IMR-90 (cell line): ENCODE measurements around the gene VPS26A. TPM values are rescaled to one million over a fixed set of nuclear protein-coding genes. Genes with fewer than 3 reads are reported as not detected.

Experiments used
- ATAC-seq: fragments of 200-7000 bp; cut with Tn5 transposase; 2 replicates; pipeline ENCODE4 v1.9.1; 2020; ENCODE audit warnings: low read depth, mild to moderate bottlenecking, moderate library complexity
- BruUV-seq: library from RNA; stranded (reverse); fragments of 400-500 nt; replicated peaks from 2 replicates; lab custom pipeline; 2021; lab: Mats Ljungman, UMichigan
- CTCF ChIA-PET: fragments of 300-600 bp; formaldehyde crosslinking; extraction: SDS; loops from one replicate; lab custom pipeline; 2021; ENCODE audit warnings: antibody characterized with exemption; lab: Yijun Ruan, JAX
- POLR2A ChIA-PET: fragments of 300-600 bp; sonication (Branson Sonifier 250); formaldehyde crosslinking; loops from one replicate; lab custom pipeline; 2022; ENCODE audit warnings: antibody characterized with exemption; ENCODE audit not compliant: unreplicated experiment; lab: Charles Lee
- DNase-seq: peaks from one replicate; pipeline ENCODE4 v3.0.0; 2013
- H2AFZ ChIP-seq: replicated peaks from 2 replicates; pipeline ENCODE3; 2013; ENCODE audit warnings: low read length, mild to moderate bottlenecking; ENCODE audit not compliant: poor library complexity
- H2AK5ac ChIP-seq: 2 replicates; pipeline ENCODE4 v1.6.1; 2013; ENCODE audit warnings: low read depth, low read length, inconsistent platforms
- H2AK9ac ChIP-seq: replicated peaks from 2 replicates; pipeline ENCODE3; 2013; ENCODE audit warnings: mild to moderate bottlenecking, low read depth, low read length, moderate library complexity; ENCODE audit not compliant: poor library complexity
- H2BK120ac ChIP-seq: 2 replicates; pipeline ENCODE4 v1.6.1; 2013; ENCODE audit warnings: low read depth, low read length, inconsistent platforms
- H2BK15ac ChIP-seq: 3 replicates; pipeline ENCODE4 v1.6.1; 2013; ENCODE audit warnings: low read depth, low read length, inconsistent platforms
- H2BK20ac ChIP-seq: 2 replicates; pipeline ENCODE4 v1.6.1; 2013; ENCODE audit warnings: low read depth, mild to moderate bottlenecking, inconsistent platforms, low read length, moderate library complexity
- H2BK5ac ChIP-seq: 2 replicates; pipeline ENCODE4 v1.6.1; 2013; ENCODE audit warnings: mild to moderate bottlenecking, low read depth, low read length, inconsistent platforms; ENCODE audit not compliant: poor library complexity, severe bottlenecking
- H3K14ac ChIP-seq: replicated peaks from 2 replicates; pipeline ENCODE4 v1.6.1; 2013; ENCODE audit warnings: low read depth, low read length, inconsistent platforms
- H3K18ac ChIP-seq: 2 replicates; pipeline ENCODE4 v1.6.1; 2013; ENCODE audit warnings: low read depth, low read length, control low read depth
- H3K23ac ChIP-seq: 2 replicates; pipeline ENCODE4 v1.6.1; 2013; ENCODE audit warnings: low read depth, low read length, inconsistent platforms
- H3K27ac ChIP-seq: 2 replicates; pipeline ENCODE4 v1.5.1; 2013; ENCODE audit warnings: mild to moderate bottlenecking, control low read depth, low read length; ENCODE audit not compliant: insufficient read depth
- H3K27me3 ChIP-seq: 2 replicates; pipeline ENCODE4 v1.6.1; 2013; ENCODE audit warnings: low read length; ENCODE audit not compliant: control insufficient read depth, insufficient read depth
- H3K36me3 ChIP-seq: 2 replicates; pipeline ENCODE4 v1.6.1; 2013; ENCODE audit warnings: low read length, mixed read lengths; ENCODE audit not compliant: control insufficient read depth, insufficient read depth
- H3K4ac ChIP-seq: 2 replicates; pipeline ENCODE4 v1.6.1; 2013; ENCODE audit warnings: low read depth, low read length, inconsistent platforms
- H3K4me1 ChIP-seq: 2 replicates; pipeline ENCODE4 v1.6.1; 2013; ENCODE audit warnings: low read length, mixed read lengths; ENCODE audit not compliant: control insufficient read depth, insufficient read depth
- H3K4me2 ChIP-seq: 2 replicates; pipeline ENCODE4 v1.6.1; 2013; ENCODE audit warnings: low read depth, mild to moderate bottlenecking, control low read depth, low read length, moderate library complexity
- H3K4me3 ChIP-seq: 2 replicates; pipeline ENCODE4 v1.5.1; 2013; ENCODE audit warnings: low read depth, mild to moderate bottlenecking, control low read depth, low read length, moderate library complexity; ENCODE audit not compliant: insufficient read depth
- H3K56ac ChIP-seq: 2 replicates; pipeline ENCODE4 v1.6.1; 2013; ENCODE audit warnings: low read length, inconsistent platforms; ENCODE audit not compliant: insufficient read depth; ENCODE audit errors: extremely low read depth
- H3K79me1 ChIP-seq, 2 experiments: 2 replicates each; pipeline ENCODE4 v1.6.1; 2013; ENCODE audit warnings: low read length in 2 of 2, inconsistent platforms in 1 of 2, low read depth in 1 of 2
- H3K9ac ChIP-seq: 2 replicates; pipeline ENCODE4 v1.6.1; 2013; ENCODE audit warnings: low read depth, low read length, control low read depth
- H3K9me1 ChIP-seq: 2 replicates; pipeline ENCODE4 v1.6.1; 2013; ENCODE audit warnings: low read length, inconsistent platforms; ENCODE audit not compliant: insufficient read depth
- H3K9me3 ChIP-seq: 2 replicates; pipeline ENCODE4 v1.6.1; 2013; ENCODE audit warnings: low read length; ENCODE audit not compliant: control insufficient read depth, insufficient read depth
- H4K20me1 ChIP-seq: 2 replicates; pipeline ENCODE4 v1.6.1; 2013; ENCODE audit warnings: low read length, inconsistent platforms; ENCODE audit not compliant: insufficient read depth
- H4K5ac ChIP-seq: 2 replicates; pipeline ENCODE4 v1.6.1; 2013; ENCODE audit warnings: mild to moderate bottlenecking, low read depth, low read length, control low read depth
- H4K8ac ChIP-seq, 2 experiments: 2 replicates each; pipeline ENCODE4 v1.6.1; 2013; ENCODE audit warnings: low read depth in 2 of 2, low read length in 2 of 2, control low read depth in 1 of 2, inconsistent platforms in 1 of 2
- H4K91ac ChIP-seq: 2 replicates; pipeline ENCODE4 v1.6.1; 2013; ENCODE audit warnings: low read depth, low read length, inconsistent platforms; ENCODE audit not compliant: insufficient read depth
- BHLHE40 ChIP-seq: fragments of 150-350 bp; IDR thresholded peaks from 2 replicates; pipeline ENCODE4 v1.6.1; 2016; ENCODE audit warnings: mild to moderate bottlenecking, low read depth, low read length
- CEBPB ChIP-seq: IDR thresholded peaks from 2 replicates; pipeline ENCODE4 v1.6.1; 2012; ENCODE audit warnings: low read depth, low read length, improper control_type of control experiment
- CHD1 ChIP-seq: IDR thresholded peaks from 2 replicates; pipeline ENCODE4 v1.6.1; 2012; ENCODE audit warnings: low read depth, low read length, improper control_type of control experiment
- CTCF ChIP-seq: conservative IDR thresholded peaks from 2 replicates; pipeline ENCODE4 v1.5.1; 2012; ENCODE audit warnings: mild to moderate bottlenecking, low read depth, low read length, improper control_type of control experiment
- NFE2L2 ChIP-seq: fragments of 150-350 bp; IDR thresholded peaks from 2 replicates; pipeline ENCODE4 v1.6.1; 2016; ENCODE audit warnings: low read depth, mild to moderate bottlenecking, low read length
- RAD21 ChIP-seq: IDR thresholded peaks from 2 replicates; pipeline ENCODE4 v1.6.1; 2012; ENCODE audit warnings: low read length, improper control_type of control experiment
- WGBS, 2 experiments: methylation state at CpG; one replicate each; pipeline versions ENCODE4 v1.1.5 to v1.1.7; 2013; ENCODE audit warnings: missing lambda C conversion rate in 2 of 2; ENCODE audit not compliant: insufficient read length in 1 of 2; ENCODE audit errors: extremely low coverage in 2 of 2; 5-methylcytosine and 5-hydroxymethylcytosine counted together
- dilution Hi-C: fragments of 300-500 bp; cut with HindIII; formaldehyde crosslinking; loops from one replicate; pipeline ENCODE4 v1.14.3; 2018; ENCODE audit warnings: low sequenced_read_pairs; ENCODE audit not compliant: unreplicated experiment
- in situ Hi-C: fragments of 300-500 bp; cut with MboI; formaldehyde crosslinking; loops from 3 replicates; pipeline ENCODE4 v1.14.3; 2019; ENCODE audit warnings: low sequenced_read_pairs, inconsistent platforms, mixed read lengths
- intact Hi-C: fragments of 100-400 bp; cut with micrococcal nuclease; formaldehyde crosslinking; loops from 2 replicates; pipeline ENCODE4 v1.10.0; 2022
- polyA plus RNA-seq, 3 experiments: library from polyadenylated mRNA; depleted of rRNA; stranded (reverse); fragments of >200 nt; gene quantifications; 2 replicates each; pipeline ENCODE4 v1.2.3, GENCODE V29; 2012; ENCODE audit warnings: low replicate concordance in 1 of 3
- total RNA-seq: library from RNA; depleted of rRNA; stranded (reverse); fragments of >200 nt; gene quantifications from 2 replicates; pipeline ENCODE4 v1.2.3, GENCODE V29; 2012

VPS26A gene
- total and polyA plus RNA-seq, 2 of the 4 experiments (the other 2 are of a cell fraction) = 7.2 to 18.7 TPM

GRCh38 chr10:69168493-69168892, 44.5 kb downstream of the VPS26A start:
- CTCF ChIA-PET = no interaction called here
- no peak for ATAC-seq
- TF ChIP-seq CHD1 = no peak
- no peak for TF ChIP-seq BHLHE40
- no peak for TF ChIP-seq NFE2L2
- TF ChIP-seq CEBPB = no peak
- no peak for TF ChIP-seq CTCF
- no peak for TF ChIP-seq RAD21
- no peak overlapping the region for H2AFZ ChIP-seq
- no peak overlapping the region for H3K18ac ChIP-seq
- dilution Hi-C loops (no loop called here), in situ Hi-C loops (no loop called here), intact Hi-C loops (no loop called here)
- H3K79me1 ChIP-seq = peaks cover 3 to 8% of the 10 kb centered on the region in 2 experiments; a peak in 1 of 4 replicates
- H4K91ac ChIP-seq = no peak overlapping the region
- no peaks in the 10 kb centered on the region for H4K20me1 ChIP-seq
- no peak overlapping the region for H2BK15ac ChIP-seq
- no peak overlapping the region for H2BK5ac ChIP-seq
- H2AK9ac ChIP-seq = no peak overlapping the region
- WGBS, 2 experiments = no CpG with 5 or more reads among the region's 4 CpGs
- H3K4me2 ChIP-seq = no peak overlapping the region
- no peak overlapping the region for H2AK5ac ChIP-seq
- H4K5ac ChIP-seq = no peak overlapping the region
- no peaks in the 10 kb centered on the region for H3K27me3 ChIP-seq
- no peak overlapping the region for H3K4ac ChIP-seq
- H3K4me3 ChIP-seq = no peak overlapping the region
- H3K23ac ChIP-seq = no peak overlapping the region
- no peak for DNase-seq
- H3K9me3 ChIP-seq = no peaks in the 10 kb centered on the region
- no peak overlapping the region for H3K9ac ChIP-seq
- no peak overlapping the region for H3K56ac ChIP-seq
- no peak overlapping the region for H3K14ac ChIP-seq
- H3K4me1 ChIP-seq = no peaks in the 10 kb centered on the region
- no peak overlapping the region for H4K8ac ChIP-seq
- H3K9me1 ChIP-seq = no peaks in the 10 kb centered on the region
- BruUV-seq = no TSS peak
- POLR2A ChIA-PET = no interaction called here
- peaks cover 11% of the 10 kb centered on the region; the same call in 1 of the 2 replicates for H3K36me3 ChIP-seq
- H3K27ac ChIP-seq = no peak overlapping the region
- H2BK120ac ChIP-seq = no peak overlapping the region
- no peak overlapping the region for H2BK20ac ChIP-seq
